HG03139 (cell line): ENCODE data around the gene MRPL24.
"Not testable (repeated sequence)": the region's sequence is repeated elsewhere in the genome, so short reads cannot be mapped to it uniquely, and the experiment has no call there.

Experiments
- ATAC-seq: cut with Tn5 transposase; IDR thresholded peaks from one replicate; pipeline ENCODE4 v1.9.1; 2021; ENCODE audit not compliant: unreplicated experiment

MRPL24 gene

GRCh38 chr1:156740741-156741480 is at the start of gene MRPL24:
Gene MRPL24, minus strand, starts transcription at chr1:156741088. Its CDS starts 2,384 bp downstream, at chr1:156738704.
- peak; percentile 74 for ATAC-seq

GRCh38 chr1:156789621-156790318 is 48.9 kb upstream of the MRPL24 start:
- no peak for ATAC-seq

GRCh38 chr1:156788136-156788535 is 47.2 kb upstream of the MRPL24 start:
- ATAC-seq: no peak

GRCh38 chr1:156786640-156787039 is 45.8 kb upstream of the MRPL24 start:
- ATAC-seq: no peak

- ATAC-seq: no peak
Measured at GRCh38 chr1:156785458-156785857, 44.6 kb upstream of the MRPL24 start.

- no peak for ATAC-seq
Measured at GRCh38 chr1:156781585-156782186, 40.8 kb upstream of the MRPL24 start.

GRCh38 chr1:156777573-156777972 is 36.7 kb upstream of the MRPL24 start:
- no peak for ATAC-seq

- no peak for ATAC-seq
Measured at GRCh38 chr1:156776942-156777341, 36.1 kb upstream of the MRPL24 start.

GRCh38 chr1:156775799-156776198 is 34.9 kb upstream of the MRPL24 start:
- ATAC-seq: no peak

- no peak for ATAC-seq
Measured at GRCh38 chr1:156773607-156774006, 32.7 kb upstream of the MRPL24 start.

- no peak for ATAC-seq
Measured at GRCh38 chr1:156772728-156773497, 32.0 kb upstream of the MRPL24 start.

- no peak for ATAC-seq
Measured at GRCh38 chr1:156772222-156772621, 31.3 kb upstream of the MRPL24 start.

- ATAC-seq: no peak
Measured at GRCh38 chr1:156768610-156769295, 27.9 kb upstream of the MRPL24 start.

- no peak for ATAC-seq
Measured at GRCh38 chr1:156767879-156768604, 27.2 kb upstream of the MRPL24 start.

GRCh38 chr1:156767101-156767878 is 26.4 kb upstream of the MRPL24 start, which contains the start of gene PRCC:
Gene PRCC, plus strand, starts transcription at chr1:156767535. Its CDS starts 237 bp downstream, at chr1:156767772.
- peak; percentile 91 for ATAC-seq

GRCh38 chr1:156766298-156767100 is 25.6 kb upstream of the MRPL24 start:
- ATAC-seq: no peak

- ATAC-seq: no peak
Measured at GRCh38 chr1:156765666-156766065, 24.8 kb upstream of the MRPL24 start.

GRCh38 chr1:156765136-156765535 is 24.2 kb upstream of the MRPL24 start:
- ATAC-seq: not testable (repeated sequence)
